ENCODE measurements around the gene IGSF23. TPM values are rescaled to one million over a fixed set of nuclear protein-coding genes. Genes with fewer than 3 reads are reported as not detected.

IGSF23 gene, protein sequence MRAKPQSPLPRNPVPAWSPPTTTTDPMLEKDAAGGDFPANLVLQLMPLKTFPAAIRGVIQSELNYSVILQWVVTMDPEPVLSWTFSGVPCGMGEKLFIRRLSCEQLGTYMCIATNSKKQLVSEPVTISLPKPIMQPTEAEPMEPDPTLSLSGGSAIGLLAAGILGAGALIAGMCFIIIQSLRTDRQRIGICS
- total RNA-seq: not detected in 2 replicates

DNA sequence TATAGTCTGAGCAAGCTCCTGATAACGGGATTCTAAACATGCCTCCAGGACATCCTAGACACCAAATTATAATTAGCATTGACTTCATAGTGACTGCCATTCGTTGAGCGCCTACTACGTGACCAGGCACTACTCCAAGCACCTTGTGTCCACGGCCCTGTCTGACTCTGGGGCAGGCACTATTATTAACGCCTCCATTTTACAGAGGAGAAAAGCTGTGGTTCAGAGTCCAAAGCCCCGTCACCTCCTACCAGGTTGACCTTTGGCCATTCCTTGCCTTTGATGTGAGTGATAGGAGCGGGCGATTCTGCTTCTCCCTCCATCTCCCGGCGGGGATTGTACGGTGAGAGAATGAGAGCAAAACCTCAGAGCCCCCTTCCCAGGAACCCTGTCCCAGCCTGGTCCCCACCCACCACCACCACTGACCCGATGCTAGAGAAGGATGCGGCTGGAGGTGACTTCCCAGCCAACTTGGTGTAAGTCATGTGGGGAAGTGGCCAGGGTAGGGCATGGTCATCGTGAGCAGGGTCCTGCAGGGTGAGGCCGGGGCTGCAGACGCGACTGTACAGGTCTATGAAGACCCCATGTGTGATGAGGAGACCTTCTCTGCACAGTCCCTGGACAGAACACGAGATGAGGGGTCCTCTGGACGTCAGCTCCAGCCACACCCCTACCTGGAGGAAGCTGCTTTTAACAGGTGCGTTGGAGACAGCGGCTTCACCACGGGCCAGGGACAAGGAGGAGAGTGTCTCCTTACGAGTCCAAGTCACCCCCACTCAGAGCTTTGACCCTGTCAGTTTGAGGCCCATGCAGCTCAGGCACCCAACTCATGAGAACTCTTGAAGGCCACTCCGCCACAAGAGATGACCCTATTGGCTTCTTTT, at the start of gene IGSF23:
IGSF23 (plus strand) TSS at position 269 of the 884 bp plus-strand sequence; CDS start at position 352, 83 bp downstream.

DNA sequence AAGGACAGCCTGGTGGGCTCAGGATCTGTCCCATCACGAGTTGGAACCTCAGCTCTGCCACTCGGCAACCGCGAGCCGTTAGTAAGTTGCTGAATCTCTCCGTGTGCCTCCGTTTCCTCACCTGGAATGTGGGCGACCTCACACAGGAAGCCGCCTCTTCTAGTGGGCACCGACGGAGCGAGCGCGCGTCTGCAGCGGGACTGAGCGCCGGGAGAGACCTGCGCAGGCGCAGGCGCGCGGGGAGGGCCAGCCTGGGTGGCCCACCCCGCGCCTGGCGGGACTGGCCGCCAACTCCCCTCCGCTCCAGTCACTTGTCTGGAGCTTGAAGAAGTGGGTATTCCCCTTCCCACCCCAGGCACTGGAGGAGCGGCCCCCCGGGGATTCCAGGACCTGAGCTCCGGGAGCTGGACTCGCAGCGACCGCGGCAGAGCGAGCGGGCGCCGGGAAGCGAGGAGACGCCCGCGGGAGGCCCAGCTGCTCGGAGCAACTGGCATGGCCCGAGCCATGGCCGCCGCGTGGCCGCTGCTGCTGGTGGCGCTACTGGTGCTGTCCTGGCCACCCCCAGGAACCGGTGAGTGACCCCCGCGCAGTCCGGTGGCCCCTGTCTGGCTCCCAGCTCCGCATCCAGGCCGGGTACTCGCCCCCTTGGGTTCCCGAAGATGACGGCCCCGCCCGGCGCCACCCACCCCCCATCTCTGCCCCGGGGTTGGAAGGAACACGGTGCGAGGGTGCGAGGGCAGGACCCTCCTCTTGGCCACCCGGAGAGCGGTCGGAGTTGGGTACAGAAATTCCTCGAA, 30.4 kb downstream of the IGSF23 start, which contains the start of gene PVR:
PVR (plus strand) TSS at position 306 of the 797 bp plus-strand sequence; CDS start at position 493, 187 bp downstream.

GRCh38 chr19:44671400-44671799, 58.0 kb downstream of the IGSF23 start, which contains the start of gene CEACAM19:
CEACAM19 (plus strand) TSS chr19:44671482; CDS start chr19:44671932, 450 bp downstream.

Other genes starting within 250 kb of the IGSF23 start
- gene ZNF285, start 212.0 kb upstream of the IGSF23 start, total RNA-seq: 0.52 and 0.72 TPM in 2 replicates
- gene ZNF229, start 165.1 kb upstream of the IGSF23 start, total RNA-seq: 5.7 and 6.5 TPM in 2 replicates
- gene ZNF180, start 113.0 kb upstream of the IGSF23 start, total RNA-seq: 6.2 and 6.6 TPM in 2 replicates
- gene CEACAM20, start 83.9 kb upstream of the IGSF23 start, total RNA-seq: not detected in 2 replicates
- gene PVR, start 30.3 kb downstream of the IGSF23 start, total RNA-seq: 30.6 and 96.3 TPM in 2 replicates
- gene CEACAM19, start 57.9 kb downstream of the IGSF23 start, total RNA-seq: 0.24 and 1.0 TPM in 2 replicates
- not detected in 2 replicates for gene CEACAM16, start 85.6 kb downstream of the IGSF23 start, total RNA-seq
- 33.4 and 58.0 TPM in 2 replicates for gene BCL3, start 135.1 kb downstream of the IGSF23 start, total RNA-seq
- 3.0 TPM in 1 of 2 replicates, not detected in the other for gene CBLC, start 164.3 kb downstream of the IGSF23 start, total RNA-seq
- gene BCAM, start 195.5 kb downstream of the IGSF23 start, total RNA-seq: 31.2 and 70.5 TPM in 2 replicates
- gene NECTIN2, start 232.7 kb downstream of the IGSF23 start, total RNA-seq: 164 and 177 TPM in 2 replicates